Astrocyte of the cerebellum (primary cell): ENCODE data around the gene NIPA2.

Experiments
- DNase-seq: peaks from one replicate; pipeline ENCODE4 v3.0.0-alpha.2; 2011; ENCODE audit warnings: low read depth
- H3K4me3 ChIP-seq: 2 replicates; pipeline ENCODE4 v1.5.1; 2011; ENCODE audit warnings: mild to moderate bottlenecking, low read depth, low read length, moderate library complexity
- CTCF ChIP-seq: IDR thresholded peaks from 2 replicates; pipeline ENCODE4 v1.5.1; 2012; ENCODE audit warnings: low read length, low read depth, moderate library complexity, mild to moderate bottlenecking; ENCODE audit errors: missing control alignments
- in situ Hi-C: cut with HindIII; loops from 2 replicates; pipeline ENCODE4 v1.10.0; 2017; ENCODE audit warnings: low sequenced_read_pairs

The NIPA2 gene

GRCh38 chr15:22811640-22812039, 26.8 kb upstream of the NIPA2 start:
- no peak for DNase-seq
- H3K4me3 ChIP-seq = no peak overlapping the region
- TF ChIP-seq CTCF = no peak
- in situ Hi-C loops = no loop called here

- in situ Hi-C loops = no loop called here
- DNase-seq = no peak
- no peak overlapping the region for H3K4me3 ChIP-seq
- TF ChIP-seq CTCF = no peak
These were observed 24.6 kb upstream of the NIPA2 start for GRCh38 chr15:22813844-22814243.

GRCh38 chr15:22815766-22816165, 22.7 kb upstream of the NIPA2 start:
- TF ChIP-seq CTCF = no peak
- H3K4me3 ChIP-seq = no peak overlapping the region
- in situ Hi-C loops = no loop called here
- DNase-seq = no peak

- no peak overlapping the region for H3K4me3 ChIP-seq
- in situ Hi-C loops = no loop called here
- TF ChIP-seq CTCF = no peak
- DNase-seq = no peak
These were observed 18.8 kb upstream of the NIPA2 start for GRCh38 chr15:22819651-22820050.

GRCh38 chr15:22823495-22824128, 14.9 kb upstream of the NIPA2 start:
- in situ Hi-C loops = no loop called here
- TF ChIP-seq CTCF = no peak
- H3K4me3 ChIP-seq = no peak overlapping the region
- DNase-seq = no peak

- DNase-seq = no peak
- no peak for TF ChIP-seq CTCF
- no peak overlapping the region for H3K4me3 ChIP-seq
- in situ Hi-C loops = no loop called here
These were observed 11.3 kb upstream of the NIPA2 start for GRCh38 chr15:22827125-22827524.

GRCh38 chr15:22831473-22831872, 7.0 kb upstream of the NIPA2 start:
- DNase-seq = no peak
- in situ Hi-C loops = no loop called here
- no peak for TF ChIP-seq CTCF
- H3K4me3 ChIP-seq = no peak overlapping the region
